GM12875 (cell line): ENCODE measurements around the gene RAB35.

Source experiments
- H3K4me3 ChIP-seq: one replicate; pipeline ENCODE4 v1.5.1; 2011; ENCODE audit warnings: low read depth, low read length, control low read depth
- CTCF ChIP-seq: IDR thresholded peaks from 2 replicates; pipeline ENCODE4 v1.5.1; 2011; ENCODE audit warnings: low read depth, mild to moderate bottlenecking, control low read depth, inconsistent platforms, low read length, moderate library complexity, borderline replicate concordance; ENCODE audit not compliant: insufficient read depth

Gene RAB35

GRCh38 chr12:120067084-120067869, 49.3 kb downstream of the RAB35 start:
- TF ChIP-seq CTCF: no peak

GRCh38 chr12:120066341-120066740, 50.2 kb downstream of the RAB35 start:
- no peak overlapping the region for H3K4me3 ChIP-seq
- no peak for TF ChIP-seq CTCF

More at GRCh38 chr12:120067084-120067869, 49.3 kb downstream of the RAB35 start:
- H3K4me3 ChIP-seq: no peak overlapping the region

GRCh38 chr12:120065472-120065871, 51.1 kb downstream of the RAB35 start:
- no peak overlapping the region for H3K4me3 ChIP-seq
- no peak for TF ChIP-seq CTCF

GRCh38 chr12:120064054-120064940, 52.3 kb downstream of the RAB35 start:
- no peak for TF ChIP-seq CTCF
- no peak overlapping the region for H3K4me3 ChIP-seq

- no peak overlapping the region for H3K4me3 ChIP-seq
- no peak for TF ChIP-seq CTCF
Observed at GRCh38 chr12:120062976-120063579, 53.5 kb downstream of the RAB35 start.

GRCh38 chr12:120061575-120062214, 54.9 kb downstream of the RAB35 start:
- no peak overlapping the region for H3K4me3 ChIP-seq
- no peak for TF ChIP-seq CTCF
